Body of pancreas (tissue), 4 donors: ENCODE results near the gene TEX26. TPM values are rescaled to one million over a fixed set of nuclear protein-coding genes. Genes with fewer than 3 reads are reported as not detected.

Experiments
- ATAC-seq: fragments of 150-250 bp; one replicate; pipeline ENCODE4 v1.9.1; 2016
- DNase-seq, 4 donors: peaks; one replicate each; pipeline ENCODE4 v3.0.0-alpha.2; 2019
- H3K27ac ChIP-seq, 4 donors: fragments of 200-600 bp; sonication (generic); 1 replicate in 3 of 4; 2 replicates in 1 of 4; pipeline versions ENCODE4 v1.5.1 to v1.6.1; 2016 to 2019; ENCODE audit warnings: mild to moderate bottlenecking in 1 of 4, mixed read lengths in 1 of 4, moderate library complexity in 1 of 4
- H3K27me3 ChIP-seq, 2 donors: fragments of 200-600 bp; sonication (generic); one replicate each; pipeline ENCODE4 v1.6.0; 2016; ENCODE audit warnings: mild to moderate bottlenecking in 1 of 2
- H3K36me3 ChIP-seq, 2 donors: fragments of 200-600 bp; sonication (generic); replicated peaks in 1 of 2; 2 replicates each; pipeline ENCODE4 v1.5.1; 2016; ENCODE audit warnings: low read depth in 2 of 2; ENCODE audit not compliant: insufficient read depth in 1 of 2
- H3K4me1 ChIP-seq: fragments of 200-600 bp; sonication (generic); one replicate; pipeline ENCODE4 v1.6.0; 2016
- H3K4me3 ChIP-seq, 2 donors: fragments of 200-600 bp; sonication (generic); 1 replicate in 1 of 2; 2 replicates in 1 of 2; pipeline ENCODE4 v1.5.1; 2016 to 2019
- H3K9me3 ChIP-seq, 3 donors: fragments of 200-600 bp; sonication (generic); 1 replicate in 2 of 3; 2 replicates in 1 of 3; pipeline ENCODE4 v1.5.1; 2016
- CTCF ChIP-seq, 7 experiments: fragments of 450-650 bp in 4 of 7; fragments of 200-600 bp in 3 of 7; sonication (generic) in 3 of 7; IDR thresholded peaks; one replicate each; pipeline ENCODE4 v1.5.1; 2016 to 2019; ENCODE audit warnings: antibody characterized with exemption in 7 of 7
- POLR2A ChIP-seq, 3 donors: fragments of 450-650 bp; IDR thresholded peaks; one replicate each; pipeline ENCODE4 v1.6.1; 2016; ENCODE audit warnings: antibody characterized with exemption in 3 of 3, mild to moderate bottlenecking in 2 of 3
- WGBS, 2 donors: methylation state at CpG; one replicate each; pipeline ENCODE4 v1.1.5; 2017; 5-methylcytosine and 5-hydroxymethylcytosine counted together
- intact Hi-C: fragments of 100-400 bp; cut with DNase I; formaldehyde crosslinking; loops from one replicate; pipeline ENCODE4 v1.15.1; 2023
- total RNA-seq, 2 donors: library from RNA; depleted of rRNA; stranded (reverse); fragments of >200 nt; gene quantifications; one replicate each; pipeline ENCODE4 v1.1.0, GENCODE V29; 2016

TEX26 gene
- total RNA-seq, 2 donors from 2014 or later: not detected

GRCh38 chr13:30916991-30917390 lies 15.5 kb upstream of the TEX26 start:
- Histone ChIP-seq H3K4me1 (no peaks in the 10 kb centered on the region), H3K27ac (no peak overlapping the region), H3K36me3 (no peaks in the 10 kb centered on the region), H3K9me3 (no peaks in the 10 kb centered on the region), H3K27me3 (no peaks in the 10 kb centered on the region), H3K4me3 (no peak overlapping the region)
- intact Hi-C loops: no loop called here
- ATAC-seq: no peak
- no peak for DNase-seq
- TF ChIP-seq POLR2A (IDR thresholded peaks at IDR 0.05): no peak
- no peak for TF ChIP-seq CTCF (IDR thresholded peaks at IDR 0.05)
- WGBS, 2 donors: 66 to 70% methylated on average over 6 of the region's 6 CpGs

- intact Hi-C loops: no loop called here
- Histone ChIP-seq H3K9me3 (no peaks in the 10 kb centered on the region), H3K4me3 (no peak overlapping the region), H3K36me3 (no peaks in the 10 kb centered on the region), H3K27ac (no peak overlapping the region), H3K27me3 (no peaks in the 10 kb centered on the region), H3K4me1 (peaks cover 6% of the 10 kb centered on the region)
- ATAC-seq (no peak), DNase-seq (no peak)
- 61 to 66% methylated on average over 6 of the region's 6 CpGs for WGBS, 2 donors
- TF ChIP-seq CTCF (IDR thresholded peaks at IDR 0.05) (no peak), POLR2A (IDR thresholded peaks at IDR 0.05) (no peak)
Observed at GRCh38 chr13:30918662-30919405, 13.6 kb upstream of the TEX26 start.

GRCh38 chr13:30920162-30920909 lies 12.1 kb upstream of the TEX26 start:
- H3K4me3 ChIP-seq: no peak overlapping the region
- DNase-seq (no peak), ATAC-seq (no peak)
- H3K27ac ChIP-seq: no peak overlapping the region
- peaks cover 8% of the 10 kb centered on the region for H3K4me1 ChIP-seq
- 70 to 77% methylated on average over 5 of the region's 5 CpGs for WGBS, 2 donors
- no peaks in the 10 kb centered on the region for H3K27me3 ChIP-seq
- intact Hi-C loops: no loop called here
- H3K9me3 ChIP-seq: no peaks in the 10 kb centered on the region
- no peaks in the 10 kb centered on the region for H3K36me3 ChIP-seq
- TF ChIP-seq POLR2A (IDR thresholded peaks at IDR 0.05) (no peak), CTCF (IDR thresholded peaks at IDR 0.05) (no peak)

- H3K4me3 ChIP-seq: no peak overlapping the region
- H3K9me3 ChIP-seq: no peaks in the 10 kb centered on the region
- H3K36me3 ChIP-seq: no peaks in the 10 kb centered on the region
- ATAC-seq (no peak), DNase-seq (no peak)
- no peak overlapping the region for H3K27ac ChIP-seq
- no peaks in the 10 kb centered on the region for H3K27me3 ChIP-seq
- peaks cover 8% of the 10 kb centered on the region for H3K4me1 ChIP-seq
- 36 to 60% methylated on average over 1 of the region's 1 CpG for WGBS, 2 donors
- TF ChIP-seq CTCF (IDR thresholded peaks at IDR 0.05) (no peak), POLR2A (IDR thresholded peaks at IDR 0.05) (no peak)
- intact Hi-C loops: no loop called here
Observed at GRCh38 chr13:30923418-30923817, 9.0 kb upstream of the TEX26 start.
